SU-DHL-6 (cell line): ENCODE measurements around the gene TXLNG.
"Not testable (repeated sequence)": the region's sequence is repeated elsewhere in the genome, so short reads cannot be mapped to it uniquely, and the experiment has no call there.

Experiments
- CTCF ChIP-seq: fragments of 200-600 bp; sonication (generic); IDR thresholded peaks from one replicate; pipeline ENCODE4 v1.5.1; 2017; ENCODE audit warnings: antibody characterized with exemption, mild to moderate bottlenecking, low read length, moderate library complexity; ENCODE audit not compliant: insufficient read depth, poor library complexity, severe bottlenecking
- EZH2phosphoT487 ChIP-seq: fragments of 200-600 bp; sonication (generic), shearing (Covaris generic); conservative IDR thresholded peaks from 2 replicates; pipeline ENCODE4 v1.6.1; 2018; ENCODE audit warnings: mild to moderate bottlenecking, antibody characterized with exemption, low read length, moderate library complexity, mixed read lengths

- TF ChIP-seq CTCF, EZH2phosphoT487: not testable (repeated sequence)
These were observed 24.8 kb upstream of the TXLNG start for GRCh38 chrX:16761500-16761899.
